PC-9 (cell line): ENCODE results near the gene LILRB4. TPM values are rescaled to one million over a fixed set of nuclear protein-coding genes. Genes with fewer than 3 reads are reported as not detected.
"Not testable (repeated sequence)": the region's sequence is repeated elsewhere in the genome, so short reads cannot be mapped to it uniquely, and the experiment has no call there.

Source experiments
- BruUV-seq: library from RNA; stranded (reverse); fragments of 400-500 nt; replicated peaks from 2 replicates; lab custom pipeline; 2021; lab: Mats Ljungman, UMichigan
- CTCF ChIA-PET: fragments of 300-600 bp; sonication (Branson Sonifier 250); formaldehyde crosslinking; loops from one replicate; lab custom pipeline; 2022; ENCODE audit warnings: antibody characterized with exemption; lab: Charles Lee
- POLR2A ChIA-PET: fragments of 300-600 bp; sonication (Branson Sonifier 250); formaldehyde crosslinking; loops from one replicate; lab custom pipeline; 2022; ENCODE audit warnings: antibody characterized with exemption; ENCODE audit not compliant: unreplicated experiment; lab: Charles Lee
- DNase-seq, 2 experiments: peaks; one replicate each; pipeline versions ENCODE4 v3.0.0 to v3.0.0-alpha.2; 2015 to 2022; ENCODE audit warnings: mixed read lengths in 1 of 2
- H2AFZ ChIP-seq: fragments of 200-600 bp; sonication (generic); 2 replicates; pipeline ENCODE4 v1.8.1; 2017; ENCODE audit warnings: antibody characterized with exemption
- H3F3A ChIP-seq: fragments of 200-600 bp; sonication (generic); 2 replicates; pipeline ENCODE4 v1.8.1; 2017; ENCODE audit warnings: antibody characterized with exemption, mild to moderate bottlenecking, low read depth; ENCODE audit not compliant: insufficient read depth
- H3K27ac ChIP-seq: fragments of 200-600 bp; sonication (generic); 2 replicates; pipeline ENCODE4 v1.6.1; 2016; ENCODE audit warnings: mixed run types
- H3K27me3 ChIP-seq: fragments of 200-600 bp; sonication (generic); 2 replicates; pipeline ENCODE4 v1.6.1; 2016; ENCODE audit warnings: low read depth, mixed run types; ENCODE audit not compliant: insufficient read depth
- H3K36me3 ChIP-seq: fragments of 200-600 bp; sonication (generic); 2 replicates; pipeline ENCODE4 v1.6.1; 2016; ENCODE audit warnings: low read depth, mixed run types
- H3K4me1 ChIP-seq: fragments of 200-600 bp; sonication (generic); replicated peaks from 2 replicates; pipeline ENCODE4 v1.6.1; 2016; ENCODE audit warnings: mixed run types; ENCODE audit not compliant: insufficient read depth
- H3K4me2 ChIP-seq: fragments of 200-600 bp; sonication (generic); 2 replicates; pipeline ENCODE4 v1.6.1; 2017; ENCODE audit warnings: mixed run types
- H3K4me3 ChIP-seq: fragments of 200-600 bp; sonication (generic); 2 replicates; pipeline ENCODE4 v1.6.1; 2016; ENCODE audit warnings: mixed run types
- H3K79me2 ChIP-seq: fragments of 200-600 bp; sonication (generic); 2 replicates; pipeline ENCODE4 v1.6.1; 2017; ENCODE audit warnings: low read depth, mixed run types
- H3K9me2 ChIP-seq: fragments of 200-600 bp; sonication (generic); 2 replicates; pipeline ENCODE4 v1.8.1; 2017; ENCODE audit warnings: mild to moderate bottlenecking; ENCODE audit not compliant: insufficient read depth
- H3K9me3 ChIP-seq: fragments of 200-600 bp; sonication (generic); 2 replicates; pipeline ENCODE4 v1.8.1; 2016; ENCODE audit warnings: low read depth; ENCODE audit not compliant: insufficient read depth
- H4K20me1 ChIP-seq: fragments of 200-600 bp; sonication (generic); 2 replicates; pipeline ENCODE4 v1.8.1; 2017; ENCODE audit not compliant: insufficient read depth
- EZH2 ChIP-seq: fragments of 200-600 bp; sonication (generic); IDR thresholded peaks from 2 replicates; pipeline ENCODE4 v1.8.0; 2017; ENCODE audit warnings: antibody characterized with exemption, low read depth
- intact Hi-C: fragments of 100-400 bp; cut with micrococcal nuclease; formaldehyde crosslinking; loops from one replicate; pipeline ENCODE4 v1.10.0; 2022; ENCODE audit not compliant: unreplicated experiment
- total RNA-seq: library from RNA; stranded (reverse); gene quantifications from 2 replicates; pipeline ENCODE4 v1.2.3, GENCODE V29; 2021
- TF ChIP-seq, protein P1 (sequence below): fragments of 200-600 bp; sonication (generic); conservative IDR thresholded peaks from 2 replicates; pipeline ENCODE4 v1.6.1; 2017; ENCODE audit warnings: mixed run types, antibody characterized with exemption, mild to moderate bottlenecking, moderate library complexity

Gene LILRB4
- total RNA-seq, 1 experiment from 2014 or later: not detected

DNA sequence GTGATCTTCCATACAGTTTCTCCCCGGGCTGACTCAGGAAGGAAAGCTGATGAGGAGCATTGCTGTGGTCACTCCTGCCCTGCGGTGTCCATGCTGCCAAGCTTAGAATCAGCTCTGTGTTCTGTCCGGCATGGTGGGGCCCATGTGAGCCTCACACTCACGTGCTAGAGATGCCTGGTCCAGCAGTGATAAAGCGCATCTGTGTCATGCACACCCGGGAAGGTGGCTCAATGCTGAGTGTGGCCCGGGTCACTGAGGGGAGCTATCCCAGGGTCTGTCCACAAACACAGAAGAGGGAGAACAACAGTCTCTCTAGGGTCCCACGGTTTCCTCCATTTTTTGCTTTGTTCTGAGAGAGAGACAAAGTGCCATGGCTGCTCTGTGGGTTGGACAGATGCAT, 36.0 kb upstream of the LILRB4 start:
- H3K27me3 ChIP-seq: peaks cover 84% of the 10 kb centered on the region
- POLR2A ChIA-PET: no interaction called here
- H4K20me1 ChIP-seq: no peaks in the 10 kb centered on the region
- H3K9me3 ChIP-seq: no peaks in the 10 kb centered on the region
- intact Hi-C loops: no loop called here
- H3K36me3 ChIP-seq: no peaks in the 10 kb centered on the region
- no peaks in the 10 kb centered on the region for H3K4me1 ChIP-seq
- H2AFZ ChIP-seq: no peak overlapping the region
- H3K4me2 ChIP-seq: no peak overlapping the region
- no peak overlapping the region for H3K27ac ChIP-seq
- no peaks in the 10 kb centered on the region for H3F3A ChIP-seq
- CTCF ChIA-PET: no interaction called here
- no peaks in the 10 kb centered on the region for H3K79me2 ChIP-seq
- DNase-seq: no peak
- no peaks in the 10 kb centered on the region for H3K9me2 ChIP-seq
- BruUV-seq: no TSS peak
- TF ChIP-seq, protein P1, sequence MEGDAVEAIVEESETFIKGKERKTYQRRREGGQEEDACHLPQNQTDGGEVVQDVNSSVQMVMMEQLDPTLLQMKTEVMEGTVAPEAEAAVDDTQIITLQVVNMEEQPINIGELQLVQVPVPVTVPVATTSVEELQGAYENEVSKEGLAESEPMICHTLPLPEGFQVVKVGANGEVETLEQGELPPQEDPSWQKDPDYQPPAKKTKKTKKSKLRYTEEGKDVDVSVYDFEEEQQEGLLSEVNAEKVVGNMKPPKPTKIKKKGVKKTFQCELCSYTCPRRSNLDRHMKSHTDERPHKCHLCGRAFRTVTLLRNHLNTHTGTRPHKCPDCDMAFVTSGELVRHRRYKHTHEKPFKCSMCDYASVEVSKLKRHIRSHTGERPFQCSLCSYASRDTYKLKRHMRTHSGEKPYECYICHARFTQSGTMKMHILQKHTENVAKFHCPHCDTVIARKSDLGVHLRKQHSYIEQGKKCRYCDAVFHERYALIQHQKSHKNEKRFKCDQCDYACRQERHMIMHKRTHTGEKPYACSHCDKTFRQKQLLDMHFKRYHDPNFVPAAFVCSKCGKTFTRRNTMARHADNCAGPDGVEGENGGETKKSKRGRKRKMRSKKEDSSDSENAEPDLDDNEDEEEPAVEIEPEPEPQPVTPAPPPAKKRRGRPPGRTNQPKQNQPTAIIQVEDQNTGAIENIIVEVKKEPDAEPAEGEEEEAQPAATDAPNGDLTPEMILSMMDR: no peak
- TF ChIP-seq EZH2: no peak
- H3K4me3 ChIP-seq: no peak overlapping the region

DNA sequence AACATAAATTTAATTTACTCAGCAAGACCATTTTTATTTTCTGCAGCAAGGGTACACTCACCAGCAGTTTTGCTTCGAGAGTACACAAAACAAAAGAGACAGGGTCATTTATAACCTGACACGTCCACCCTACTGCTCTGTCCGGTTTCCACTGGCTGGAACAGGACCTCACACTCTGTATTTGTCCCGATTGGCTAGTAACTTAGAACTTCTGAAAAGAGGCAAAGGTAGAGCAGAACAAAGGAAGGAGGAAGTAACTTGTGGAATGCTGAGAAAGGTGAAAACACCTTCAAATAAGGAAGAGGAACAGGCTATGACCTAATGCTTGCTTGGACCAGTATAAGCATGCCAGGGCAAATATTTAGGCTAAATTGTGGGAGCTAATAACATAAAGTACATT, 34.9 kb upstream of the LILRB4 start:
- CTCF ChIA-PET, H3F3A ChIP-seq, H3K36me3 ChIP-seq, H4K20me1 ChIP-seq, H3K27ac ChIP-seq, H3K79me2 ChIP-seq, H3K4me3 ChIP-seq, DNase-seq, H3K4me1 ChIP-seq, H3K4me2 ChIP-seq, H2AFZ ChIP-seq, POLR2A ChIA-PET, intact Hi-C loops, H3K9me2 ChIP-seq, H3K9me3 ChIP-seq, BruUV-seq: not testable (repeated sequence)
- H3K27me3 ChIP-seq: peaks cover 93% of the 10 kb centered on the region

DNA sequence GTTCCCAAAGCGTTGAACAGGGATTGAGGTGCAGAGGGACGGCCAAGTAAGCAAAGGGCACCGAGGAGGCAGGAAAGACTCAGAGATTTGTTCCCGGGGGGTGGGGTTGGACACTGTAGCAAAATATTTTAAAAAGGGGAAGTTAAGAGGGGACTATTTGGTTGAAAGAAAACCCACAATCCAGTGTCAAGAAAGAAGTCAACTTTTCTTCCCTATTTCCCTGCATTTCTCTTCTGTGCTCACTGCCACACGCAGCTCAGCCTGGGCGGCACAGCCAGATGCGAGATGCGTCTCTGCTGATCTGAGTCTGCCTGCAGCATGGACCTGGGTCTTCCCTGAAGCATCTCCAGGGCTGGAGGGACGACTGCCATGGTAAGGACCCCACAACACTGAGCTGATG, 32.5 kb upstream of the LILRB4 start, which contains the start of gene LILRB1:
TSS of gene LILRB1 (plus strand) at position 223 of the 400 bp plus-strand sequence. CDS start 590 bp downstream, outside the sequence.
- H3K79me2 ChIP-seq, H3K4me1 ChIP-seq, H3K9me3 ChIP-seq, CTCF ChIA-PET, DNase-seq, H3F3A ChIP-seq, H4K20me1 ChIP-seq, BruUV-seq, H3K4me2 ChIP-seq, intact Hi-C loops, H3K4me3 ChIP-seq, H2AFZ ChIP-seq, H3K9me2 ChIP-seq, H3K27ac ChIP-seq, POLR2A ChIA-PET, H3K36me3 ChIP-seq: not testable (repeated sequence)
- peaks cover 98% of the 10 kb centered on the region for H3K27me3 ChIP-seq

DNA sequence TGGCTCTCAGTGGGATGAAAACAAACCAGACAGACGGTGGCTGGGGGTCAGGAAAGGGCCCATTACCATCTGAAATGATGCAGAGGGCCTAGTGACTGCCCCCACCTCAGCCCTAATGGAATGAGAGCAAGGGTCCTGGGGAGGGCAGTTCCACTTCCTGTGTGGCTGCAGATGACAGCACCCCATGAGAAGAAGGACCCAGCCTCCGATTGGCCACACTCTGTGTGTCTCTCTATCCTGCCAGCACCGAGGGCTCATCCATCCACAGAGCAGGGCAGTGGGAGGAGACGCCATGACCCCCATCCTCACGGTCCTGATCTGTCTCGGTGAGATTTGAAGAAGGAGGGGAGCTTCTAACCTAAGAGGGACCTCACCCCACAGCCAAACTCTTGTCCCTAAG, 32.0 kb upstream of the LILRB4 start:
- DNase-seq: no peak
- POLR2A ChIA-PET: no interaction called here
- CTCF ChIA-PET: interaction anchor here (0.6 kb wide), 1 partner anchor 13 kb away, joined by 4 read pairs; no protein-coding TSS in a partner anchor

DNA sequence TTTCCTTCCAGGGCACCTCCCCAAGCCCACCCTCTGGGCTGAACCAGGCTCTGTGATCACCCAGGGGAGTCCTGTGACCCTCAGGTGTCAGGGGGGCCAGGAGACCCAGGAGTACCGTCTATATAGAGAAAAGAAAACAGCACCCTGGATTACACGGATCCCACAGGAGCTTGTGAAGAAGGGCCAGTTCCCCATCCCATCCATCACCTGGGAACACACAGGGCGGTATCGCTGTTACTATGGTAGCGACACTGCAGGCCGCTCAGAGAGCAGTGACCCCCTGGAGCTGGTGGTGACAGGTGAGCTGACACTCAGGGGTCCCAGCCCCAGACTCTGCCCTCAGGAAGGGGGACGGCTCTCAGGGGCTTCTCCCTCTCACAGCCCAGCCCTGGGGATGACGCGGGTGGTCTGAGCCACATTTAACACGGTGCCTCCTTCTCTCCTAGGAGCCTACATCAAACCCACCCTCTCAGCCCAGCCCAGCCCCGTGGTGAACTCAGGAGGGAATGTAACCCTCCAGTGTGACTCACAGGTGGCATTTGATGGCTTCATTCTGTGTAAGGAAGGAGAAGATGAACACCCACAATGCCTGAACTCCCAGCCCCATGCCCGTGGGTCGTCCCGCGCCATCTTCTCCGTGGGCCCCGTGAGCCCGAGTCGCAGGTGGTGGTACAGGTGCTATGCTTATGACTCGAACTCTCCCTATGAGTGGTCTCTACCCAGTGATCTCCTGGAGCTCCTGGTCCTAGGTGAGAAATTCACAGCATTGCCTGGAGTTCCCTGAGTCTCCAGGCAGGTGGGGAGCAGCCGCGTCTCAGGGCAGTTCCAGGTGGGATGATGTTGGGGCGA, 31.1 kb upstream of the LILRB4 start:
- CTCF ChIA-PET: not testable (repeated sequence)

More for the DNA sequence above, 32.0 kb upstream of the LILRB4 start:
- H4K20me1 ChIP-seq: no peaks in the 10 kb centered on the region
- H3K9me2 ChIP-seq: no peaks in the 10 kb centered on the region
- H3F3A ChIP-seq: no peaks in the 10 kb centered on the region
- H3K79me2 ChIP-seq: no peaks in the 10 kb centered on the region
- H3K36me3 ChIP-seq: no peaks in the 10 kb centered on the region
- H3K27ac ChIP-seq: no peak overlapping the region
- H3K27me3 ChIP-seq: peaks cover 98% of the 10 kb centered on the region
- intact Hi-C loops: no loop called here
- no peaks in the 10 kb centered on the region for H3K9me3 ChIP-seq
- H3K4me3 ChIP-seq: no peak overlapping the region
- H3K4me1 ChIP-seq: no peaks in the 10 kb centered on the region
- TF ChIP-seq, protein P1: no peak
- no peak overlapping the region for H2AFZ ChIP-seq
- H3K4me2 ChIP-seq: no peak overlapping the region
- no TSS peak for BruUV-seq

DNA sequence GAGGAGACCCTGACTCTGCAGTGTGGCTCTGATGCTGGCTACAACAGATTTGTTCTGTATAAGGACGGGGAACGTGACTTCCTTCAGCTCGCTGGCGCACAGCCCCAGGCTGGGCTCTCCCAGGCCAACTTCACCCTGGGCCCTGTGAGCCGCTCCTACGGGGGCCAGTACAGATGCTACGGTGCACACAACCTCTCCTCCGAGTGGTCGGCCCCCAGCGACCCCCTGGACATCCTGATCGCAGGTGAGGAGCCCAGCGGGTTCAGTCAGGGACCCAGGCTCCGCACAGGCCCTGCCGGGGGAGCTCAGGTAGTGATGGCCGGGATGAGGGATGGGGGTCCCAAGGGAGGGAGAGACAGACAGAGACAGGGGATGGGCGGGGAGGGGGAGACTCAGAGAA, 30.3 kb upstream of the LILRB4 start:
- DNase-seq, intact Hi-C loops, H3K4me2 ChIP-seq, POLR2A ChIA-PET, H3K4me3 ChIP-seq, H3K79me2 ChIP-seq, H2AFZ ChIP-seq, H3K36me3 ChIP-seq, H3K9me3 ChIP-seq, BruUV-seq, H3F3A ChIP-seq, CTCF ChIA-PET, H3K9me2 ChIP-seq, H3K4me1 ChIP-seq, H3K27ac ChIP-seq, H4K20me1 ChIP-seq: not testable (repeated sequence)
- H3K27me3 ChIP-seq: peaks cover 99% of the 10 kb centered on the region

More for the DNA sequence above, 31.1 kb upstream of the LILRB4 start:
- H3K9me3 ChIP-seq, H3K36me3 ChIP-seq, H3F3A ChIP-seq, H3K4me1 ChIP-seq, H3K4me3 ChIP-seq, BruUV-seq, H2AFZ ChIP-seq, H3K27ac ChIP-seq, POLR2A ChIA-PET, H3K79me2 ChIP-seq, H3K9me2 ChIP-seq, intact Hi-C loops, DNase-seq, H4K20me1 ChIP-seq, H3K4me2 ChIP-seq: not testable (repeated sequence)
- H3K27me3 ChIP-seq: peaks cover 97% of the 10 kb centered on the region
